HEK293T (cell line): ENCODE measurements around the gene SURF4.
"Not testable (repeated sequence)": the region's sequence is repeated elsewhere in the genome, so short reads cannot be mapped to it uniquely, and the experiment has no call there.

Experiments
- CTCF ChIA-PET: fragments of 350-600 bp; formaldehyde crosslinking; extraction: SDS; loops from one replicate; lab custom pipeline; 2021; ENCODE audit warnings: antibody characterized with exemption, inconsistent platforms; lab: Yijun Ruan, JAX
- POLR2A ChIA-PET: fragments of 350-600 bp; formaldehyde crosslinking; extraction: SDS; loops from one replicate; lab custom pipeline; 2020; ENCODE audit warnings: antibody characterized with exemption, inconsistent platforms; lab: Yijun Ruan, JAX
- DNase-seq: peaks from one replicate; pipeline ENCODE4 v3.0.0; 2012; ENCODE audit warnings: mixed read lengths; ENCODE audit errors: extremely low spot score
- ARNT ChIP-seq: fragments of 450-650 bp; IDR thresholded peaks from 2 replicates; pipeline ENCODE4 v1.6.1; 2017; ENCODE audit warnings: mild to moderate bottlenecking
- BHLHE40 ChIP-seq: fragments of 450-650 bp; IDR thresholded peaks from 2 replicates; pipeline ENCODE4 v1.6.1; 2016; ENCODE audit warnings: mild to moderate bottlenecking, moderate library complexity, borderline replicate concordance
- CTBP1 ChIP-seq: fragments of 450-650 bp; IDR thresholded peaks from 2 replicates; pipeline ENCODE4 v1.6.1; 2016; ENCODE audit warnings: borderline replicate concordance
- ELF4 ChIP-seq: fragments of 450-650 bp; IDR thresholded peaks from 2 replicates; pipeline ENCODE4 v1.6.1; 2017; ENCODE audit warnings: antibody characterized with exemption
- FOXA1 ChIP-seq: fragments of 450-650 bp; IDR thresholded peaks from 2 replicates; pipeline ENCODE4 v1.6.1; 2016; ENCODE audit warnings: mild to moderate bottlenecking
- FOXK2 ChIP-seq: fragments of 450-650 bp; IDR thresholded peaks from 2 replicates; pipeline ENCODE4 v1.6.1; 2016; ENCODE audit warnings: mild to moderate bottlenecking
- FOXM1 ChIP-seq: fragments of 450-650 bp; IDR thresholded peaks from 2 replicates; pipeline ENCODE4 v1.6.1; 2017; ENCODE audit warnings: mild to moderate bottlenecking, borderline replicate concordance
- HDGF ChIP-seq: fragments of 450-650 bp; IDR thresholded peaks from 2 replicates; pipeline ENCODE4 v1.6.1; 2017; ENCODE audit warnings: antibody characterized with exemption, borderline replicate concordance
- L3MBTL2 ChIP-seq: fragments of 450-650 bp; conservative IDR thresholded peaks from 2 replicates; pipeline ENCODE4 v1.6.1; 2016; ENCODE audit warnings: mild to moderate bottlenecking
- LEF1 ChIP-seq: fragments of 450-650 bp; IDR thresholded peaks from 2 replicates; pipeline ENCODE4 v1.6.1; 2017; ENCODE audit warnings: mild to moderate bottlenecking, borderline replicate concordance
- NFRKB ChIP-seq: fragments of 450-650 bp; IDR thresholded peaks from 2 replicates; pipeline ENCODE4 v1.6.1; 2016; ENCODE audit warnings: mild to moderate bottlenecking, moderate library complexity
- SP1 ChIP-seq: fragments of 450-650 bp; IDR thresholded peaks from 2 replicates; pipeline ENCODE4 v1.6.1; 2017
- SUZ12 ChIP-seq: fragments of 450-650 bp; IDR thresholded peaks from 2 replicates; pipeline ENCODE4 v1.6.1; 2016; ENCODE audit warnings: mild to moderate bottlenecking
- TARDBP ChIP-seq: fragments of 450-650 bp; IDR thresholded peaks from 2 replicates; pipeline ENCODE4 v1.6.1; 2016
- ZNF384 ChIP-seq: fragments of 450-650 bp; IDR thresholded peaks from 2 replicates; pipeline ENCODE4 v1.6.1; 2016
- TF ChIP-seq, protein P1 (sequence below): fragments of 450-650 bp; IDR thresholded peaks from 2 replicates; pipeline ENCODE4 v1.6.1; 2016

SURF4 gene

DNA sequence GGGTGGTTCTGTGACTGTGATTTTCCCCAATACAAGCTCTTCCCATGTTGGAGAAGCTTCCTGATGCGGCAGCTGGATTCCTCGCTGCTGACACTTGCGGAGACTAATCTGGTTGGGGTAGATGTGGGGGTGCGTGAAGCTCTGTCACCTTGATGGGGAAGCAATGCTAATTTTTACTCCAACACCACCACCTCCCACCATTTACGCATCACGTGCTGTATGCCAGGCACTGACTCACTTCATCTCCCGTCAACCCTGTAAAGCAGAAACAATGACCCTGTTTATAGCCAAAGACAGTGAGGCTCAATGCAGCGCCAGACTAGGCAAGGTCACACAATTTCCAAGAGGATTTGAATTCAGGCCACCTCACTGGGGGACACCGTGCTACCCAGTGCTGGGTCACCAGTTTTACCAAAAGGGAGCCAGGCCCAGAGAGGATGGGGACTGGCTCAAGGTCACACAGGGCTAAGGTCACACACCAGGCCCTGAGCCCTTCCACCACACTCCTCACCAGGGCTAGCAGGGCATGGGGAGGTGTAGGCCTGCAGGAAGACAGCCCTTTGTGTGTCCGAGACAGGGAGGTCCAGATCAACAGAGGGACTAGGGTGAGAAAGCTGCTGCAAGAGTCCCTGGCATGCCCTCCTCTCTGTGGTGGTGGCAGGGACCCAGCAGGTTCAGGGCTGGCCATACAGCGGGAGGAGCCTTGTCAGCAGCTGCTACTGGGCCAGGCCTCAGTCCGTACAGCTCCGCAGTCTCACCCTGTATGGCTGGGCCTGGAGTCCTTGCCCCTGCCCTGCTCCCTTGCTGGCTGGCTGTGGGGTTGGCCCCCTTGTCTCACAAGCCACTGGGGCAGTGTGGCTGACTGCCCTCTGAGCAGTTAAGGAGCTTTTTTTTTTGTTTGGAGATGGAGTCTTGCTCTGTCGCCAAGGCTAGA is 3.6 kb upstream of the SURF4 start:
- no peak for DNase-seq
- CTCF ChIA-PET, result interaction anchor here (0.6 kb wide), 1 partner anchor 139 kb away, joined by 3 read pairs; no protein-coding TSS in a partner anchor
- TF ChIP-seq NFRKB (no peak), CTBP1 (no peak), ELF4 (no peak), BHLHE40 (no peak), ZNF384 (no peak), TARDBP (no peak), FOXA1 (no peak), FOXK2 (no peak), SUZ12 (no peak), L3MBTL2 (no peak), HDGF (no peak), ARNT (no peak), LEF1 (no peak), FOXM1 (no peak), SP1 (no peak)
- TF ChIP-seq, protein P1, sequence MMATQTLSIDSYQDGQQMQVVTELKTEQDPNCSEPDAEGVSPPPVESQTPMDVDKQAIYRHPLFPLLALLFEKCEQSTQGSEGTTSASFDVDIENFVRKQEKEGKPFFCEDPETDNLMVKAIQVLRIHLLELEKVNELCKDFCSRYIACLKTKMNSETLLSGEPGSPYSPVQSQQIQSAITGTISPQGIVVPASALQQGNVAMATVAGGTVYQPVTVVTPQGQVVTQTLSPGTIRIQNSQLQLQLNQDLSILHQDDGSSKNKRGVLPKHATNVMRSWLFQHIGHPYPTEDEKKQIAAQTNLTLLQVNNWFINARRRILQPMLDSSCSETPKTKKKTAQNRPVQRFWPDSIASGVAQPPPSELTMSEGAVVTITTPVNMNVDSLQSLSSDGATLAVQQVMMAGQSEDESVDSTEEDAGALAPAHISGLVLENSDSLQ, result no peak
- POLR2A ChIA-PET, result interaction anchor here (3.1 kb wide), 1 partner anchor 29 kb away, joined by 13 read pairs; no protein-coding TSS in a partner anchor

DNA sequence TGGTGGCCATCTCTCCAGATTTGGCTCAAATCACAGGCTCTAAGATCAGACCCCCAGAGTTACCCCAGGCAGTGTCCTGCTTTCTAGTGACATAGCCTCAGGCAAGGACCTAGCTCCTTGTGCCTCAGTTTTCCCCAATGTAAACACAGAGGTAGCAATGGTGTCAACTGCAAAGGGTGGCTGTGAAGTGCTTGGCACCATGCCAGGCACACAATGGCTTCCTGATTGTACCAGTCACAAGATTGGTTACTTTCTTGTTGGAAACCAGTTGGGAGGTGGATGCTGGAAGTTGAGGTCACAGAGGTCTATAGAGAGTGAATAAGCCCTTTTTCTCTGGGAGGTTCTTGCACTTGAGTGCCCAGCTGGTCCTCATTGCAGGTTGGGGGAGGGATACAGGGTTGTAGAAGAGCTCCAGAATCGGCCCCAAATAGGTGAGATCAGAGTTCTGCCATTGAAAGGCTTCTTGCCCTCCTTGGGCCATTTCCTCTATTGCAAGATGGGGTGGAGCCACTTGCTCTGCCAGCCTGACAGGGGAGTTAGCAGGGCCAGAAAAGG is 2.6 kb upstream of the SURF4 start:
- CTCF ChIA-PET, result no interaction called here
- TF ChIP-seq L3MBTL2 (no peak), LEF1 (no peak), ZNF384 (no peak), ARNT (no peak), NFRKB (no peak), CTBP1 (no peak), SP1 (no peak)
- DNase-seq, result no peak
- POLR2A ChIA-PET, result interaction anchor here (1.1 to 3.1 kb wide), 3 partner anchors 12 to 32 kb away, joined by 3 to 13 read pairs (median 4); no protein-coding TSS in a partner anchor

DNA sequence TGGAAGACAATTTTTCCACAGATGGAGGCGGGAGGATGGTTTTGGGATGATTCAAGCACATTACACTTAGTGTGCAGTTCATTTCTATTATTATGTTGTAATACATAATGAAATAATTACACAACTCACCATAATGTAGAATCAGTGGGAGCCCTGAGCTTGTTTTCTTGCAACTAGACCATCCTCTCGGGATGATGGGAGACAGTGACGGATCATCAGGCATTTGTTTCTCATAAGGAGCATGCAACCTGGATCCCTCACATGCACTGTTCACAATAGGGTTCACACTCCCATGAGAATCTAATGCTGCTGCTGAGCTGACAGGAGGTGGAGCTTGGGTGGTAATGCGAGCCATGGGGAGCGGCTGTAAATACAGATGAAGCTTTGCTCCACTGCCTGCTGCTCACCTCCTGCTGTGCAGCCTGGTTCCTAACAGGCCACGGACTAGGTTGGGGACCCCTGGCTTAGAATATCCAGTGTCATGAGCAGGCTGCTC is 1.9 kb upstream of the SURF4 start:
- CTCF ChIA-PET, result interaction anchor here (0.5 to 0.6 kb wide), 2 partner anchors 48 to 79 kb away, joined by 3 to 4 read pairs; no protein-coding TSS in a partner anchor
- POLR2A ChIA-PET, result interaction anchor here (0.7 to 3.1 kb wide), 5 partner anchors 9 to 32 kb away, joined by 3 to 13 read pairs (median 4); partner anchors contain the start of genes MED22 and RPL7A

DNA sequence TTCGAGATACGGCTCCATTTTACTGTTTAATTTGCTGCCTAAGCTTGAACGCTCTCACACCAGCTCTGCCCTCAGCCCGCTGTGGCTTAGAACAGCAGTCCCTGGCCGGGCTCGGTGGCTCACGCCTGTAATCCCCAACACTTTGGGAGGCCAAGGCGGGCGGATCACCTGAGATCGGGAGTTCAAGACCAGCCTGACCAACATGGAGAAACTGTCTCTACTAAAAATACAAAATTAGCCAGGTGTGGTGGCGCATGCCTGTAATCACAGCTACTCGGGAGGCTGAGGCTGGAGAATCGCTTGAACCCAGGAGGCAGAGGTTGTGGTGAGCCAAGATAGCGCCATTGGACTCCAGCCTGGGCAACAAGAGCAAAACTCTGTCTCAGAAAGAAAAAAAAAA is 1.4 kb upstream of the SURF4 start:
- ChIA-PET CTCF (interaction anchor here (0.5 to 0.6 kb wide), 2 partner anchors 48 to 80 kb away, joined by 3 to 4 read pairs; no protein-coding TSS in a partner anchor), POLR2A (interaction anchor here (1.0 to 3.1 kb wide), 5 partner anchors 12 to 31 kb away, joined by 3 to 13 read pairs (median 4); partner anchors contain the start of genes MED22 and RPL7A)
- not testable (repeated sequence) for DNase-seq

More for the DNA sequence above, 1.9 kb upstream of the SURF4 start:
- TF ChIP-seq FOXA1 (no peak), FOXM1 (no peak), CTBP1 (no peak), ZNF384 (no peak), TARDBP (no peak), L3MBTL2 (no peak), NFRKB (no peak), SUZ12 (no peak), BHLHE40 (no peak), SP1 (no peak)
- DNase-seq, result no peak

DNA sequence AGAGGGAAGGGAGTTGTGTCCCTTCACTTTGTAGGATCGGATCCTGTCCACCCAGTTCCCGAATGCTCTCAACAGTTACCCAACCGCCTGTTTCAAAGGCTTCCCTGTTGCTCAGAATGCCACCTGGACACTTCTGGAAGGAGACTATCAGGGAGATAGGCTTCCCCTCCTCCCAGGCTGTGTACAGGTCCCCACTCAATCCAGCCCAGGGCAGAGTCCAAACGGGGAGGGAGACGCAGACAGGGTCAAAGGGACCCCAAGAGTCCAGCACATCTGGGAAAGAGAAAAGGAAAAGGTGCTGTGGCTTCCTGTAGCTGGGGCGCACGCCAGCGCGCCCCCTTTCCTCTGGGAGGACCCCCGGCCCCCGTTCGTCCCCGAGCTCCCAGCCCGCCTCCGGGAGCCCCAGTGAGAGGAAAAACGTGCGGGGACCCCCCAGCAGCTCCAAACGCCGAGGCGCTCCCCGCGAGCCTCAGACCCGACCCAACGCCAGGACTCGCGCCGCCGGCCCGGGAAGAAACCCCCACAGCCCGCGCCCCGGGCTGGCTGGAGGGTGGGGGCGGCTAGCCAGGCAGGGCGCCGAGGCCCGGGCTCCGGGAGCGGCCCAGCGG is 640 bp downstream of the SURF4 start:
- POLR2A ChIA-PET, result interaction anchor here (0.6 to 1.3 kb wide), 8 partner anchors 11 to 103 kb away, joined by 3 to 15 read pairs (median 5); partner anchors contain the start of genes CACFD1, MED22, RPL7A and SLC2A6
- TF ChIP-seq SUZ12, result no peak
- TF ChIP-seq SP1, result no peak
- TF ChIP-seq TARDBP, result no peak
- TF ChIP-seq, protein P1, result no peak
- no peak for TF ChIP-seq NFRKB
- TF ChIP-seq ARNT, result no peak
- no peak for TF ChIP-seq CTBP1
- no peak for TF ChIP-seq HDGF
- no peak for TF ChIP-seq FOXK2
- TF ChIP-seq FOXA1, result no peak
- no peak for TF ChIP-seq FOXM1
- no peak for TF ChIP-seq LEF1
- no peak for TF ChIP-seq ZNF384
- no peak for TF ChIP-seq ELF4
- no peak for TF ChIP-seq BHLHE40
- TF ChIP-seq L3MBTL2, result no peak
- peak; percentile 35 for DNase-seq
- CTCF ChIA-PET, result interaction anchor here (0.5 kb wide), 1 partner anchor 214 kb away, joined by 4 read pairs; no protein-coding TSS in a partner anchor
